SK-N-SH (cell line): Measurements from ENCODE around the gene IGSF9B. TPM values are rescaled to one million over a fixed set of nuclear protein-coding genes. Genes with fewer than 3 reads are reported as not detected.

Experiments used
- CTCF ChIA-PET: fragments of 300-600, 350-600 bp; formaldehyde crosslinking; extraction: SDS; loops from one replicate; lab custom pipeline; 2021; lab: Yijun Ruan, JAX
- POLR2A ChIA-PET: fragments of 350-600 bp; sonication (Branson Sonifier 250); formaldehyde crosslinking; extraction: SDS; loops from one replicate; lab custom pipeline; 2020; ENCODE audit warnings: antibody characterized with exemption, inconsistent platforms; lab: Yijun Ruan, JAX
- DNase-seq: peaks from one replicate; pipeline ENCODE4 v3.0.0; 2012
- H2AFZ ChIP-seq: fragments of 200-600 bp; sonication (generic); 2 replicates; pipeline ENCODE4 v1.8.1; 2016; ENCODE audit warnings: antibody characterized with exemption, mild to moderate bottlenecking, low read depth
- H3F3A ChIP-seq: fragments of 200-600 bp; sonication (generic); replicated peaks from 2 replicates; pipeline ENCODE3; 2016; ENCODE audit warnings: antibody characterized with exemption, mild to moderate bottlenecking; ENCODE audit not compliant: insufficient read depth
- H3K27ac ChIP-seq, 2 experiments: fragments of 200-500 bp in 1 of 2; fragments of 200-600 bp in 1 of 2; sonication (Bioruptor generic) in 1 of 2; sonication (generic), shearing (Covaris generic) in 1 of 2; 2 replicates each; pipeline versions ENCODE4 v1.5.1 to v1.6.1; 2014 to 2016; ENCODE audit warnings: low read depth in 2 of 2, inconsistent platforms in 1 of 2, low read length in 1 of 2, mild to moderate bottlenecking in 1 of 2, mixed read lengths in 1 of 2
- H3K27me3 ChIP-seq: fragments of 200-600 bp; sonication (generic), shearing (Covaris generic); 2 replicates; pipeline ENCODE4 v1.6.1; 2016; ENCODE audit warnings: mixed run types; ENCODE audit not compliant: insufficient read depth
- H3K36me3 ChIP-seq, 2 experiments: fragments of 200-500 bp in 1 of 2; fragments of 200-600 bp in 1 of 2; sonication (Bioruptor generic) in 1 of 2; sonication (generic) in 1 of 2; replicated peaks in 1 of 2; 2 replicates each; pipeline versions ENCODE3 to v1.5.1; 2014 to 2016; ENCODE audit warnings: low read length in 1 of 2, mild to moderate bottlenecking in 1 of 2; ENCODE audit not compliant: insufficient read depth in 2 of 2, control insufficient read depth in 1 of 2
- H3K4me1 ChIP-seq, 2 experiments: fragments of 200-500 bp in 1 of 2; fragments of 200-600 bp in 1 of 2; sonication (Bioruptor generic) in 1 of 2; sonication (generic), shearing (Covaris generic) in 1 of 2; 2 replicates each; pipeline versions ENCODE4 v1.5.1 to v1.6.1; 2014 to 2016; ENCODE audit warnings: low read depth in 1 of 2, low read length in 1 of 2, mixed run types in 1 of 2; ENCODE audit not compliant: insufficient read depth in 2 of 2, control insufficient read depth in 1 of 2
- H3K4me2 ChIP-seq: fragments of 200-600 bp; sonication (generic), shearing (Covaris generic); 2 replicates; pipeline ENCODE4 v1.6.1; 2017; ENCODE audit warnings: mixed run types
- H3K4me3 ChIP-seq, 2 experiments: fragments of 200-500 bp in 1 of 2; fragments of 200-600 bp in 1 of 2; sonication (Bioruptor generic) in 1 of 2; sonication (generic), shearing (Covaris generic) in 1 of 2; 2 replicates each; pipeline versions ENCODE4 v1.5.1 to v1.8.1; 2014 to 2016; ENCODE audit warnings: low read depth in 2 of 2, inconsistent platforms in 1 of 2, low read length in 1 of 2, mild to moderate bottlenecking in 1 of 2, mixed read lengths in 1 of 2, moderate library complexity in 1 of 2
- H3K79me2 ChIP-seq: fragments of 200-600 bp; sonication (generic); 2 replicates; pipeline ENCODE4 v1.8.1; 2017; ENCODE audit warnings: mild to moderate bottlenecking; ENCODE audit not compliant: insufficient read depth
- H3K9ac ChIP-seq: fragments of 200-600 bp; sonication (generic); 2 replicates; pipeline ENCODE4 v1.6.1; 2017; ENCODE audit warnings: mixed run types
- H3K9me2 ChIP-seq: fragments of 200-600 bp; sonication (generic); 2 replicates; pipeline ENCODE4 v1.6.1; 2017; ENCODE audit warnings: mixed run types
- H3K9me3 ChIP-seq: fragments of 200-600 bp; sonication (generic); 2 replicates; pipeline ENCODE4 v1.6.1; 2017; ENCODE audit warnings: mixed run types, mild to moderate bottlenecking, moderate library complexity
- H4K20me1 ChIP-seq: fragments of 200-600 bp; sonication (generic); 2 replicates; pipeline ENCODE4 v1.6.1; 2017; ENCODE audit warnings: mild to moderate bottlenecking, mixed run types; ENCODE audit not compliant: insufficient read depth
- CTCF ChIP-seq: fragments of 200-600 bp; sonication (generic); IDR thresholded peaks from 2 replicates; pipeline ENCODE4 v1.6.1; 2017; ENCODE audit warnings: antibody characterized with exemption, mild to moderate bottlenecking, moderate library complexity
- ELF1 ChIP-seq: IDR thresholded peaks from 2 replicates; pipeline ENCODE4 v1.4.0; 2012
- EZH2phosphoT487 ChIP-seq: fragments of 200-600 bp; sonication (generic); IDR thresholded peaks from 2 replicates; pipeline ENCODE4 v1.6.1; 2017; ENCODE audit warnings: low read depth, mixed run types, mild to moderate bottlenecking, antibody characterized with exemption, moderate library complexity, borderline replicate concordance
- JUND ChIP-seq: IDR thresholded peaks from 2 replicates; pipeline ENCODE4 v1.4.0; 2012
- MAX ChIP-seq: IDR thresholded peaks from 2 replicates; pipeline ENCODE4 v1.4.0; 2012; ENCODE audit warnings: low read depth
- MEF2A ChIP-seq: IDR thresholded peaks from 2 replicates; pipeline ENCODE4 v1.4.0; 2012; ENCODE audit warnings: low read depth, borderline replicate concordance
- MXI1 ChIP-seq: IDR thresholded peaks from 2 replicates; pipeline ENCODE4 v1.6.1; 2012; ENCODE audit warnings: mild to moderate bottlenecking, low read depth, low read length, improper control_type of control experiment
- PBX3 ChIP-seq: IDR thresholded peaks from 2 replicates; pipeline ENCODE4; 2012
- REST ChIP-seq: IDR thresholded peaks from 2 replicates; pipeline ENCODE4 v1.6.1; 2012; ENCODE audit warnings: mild to moderate bottlenecking, low read depth, low read length, moderate library complexity
- RFX5 ChIP-seq: IDR thresholded peaks from 2 replicates; pipeline ENCODE4 v1.6.1; 2012; ENCODE audit warnings: mild to moderate bottlenecking, improper control_type of control experiment, low read length
- SIN3A ChIP-seq: IDR thresholded peaks from 2 replicates; pipeline ENCODE4 v1.6.1; 2012; ENCODE audit warnings: low read depth, mild to moderate bottlenecking, low read length, moderate library complexity, borderline replicate concordance
- SMC3 ChIP-seq: IDR thresholded peaks from 2 replicates; pipeline ENCODE4 v1.6.1; 2012; ENCODE audit warnings: low read depth, low read length, improper control_type of control experiment
- TCF12 ChIP-seq: IDR thresholded peaks from 2 replicates; pipeline ENCODE4 v1.4.0; 2012
- TEAD4 ChIP-seq: IDR thresholded peaks from 2 replicates; pipeline ENCODE4 v1.4.0; 2012; ENCODE audit warnings: mild to moderate bottlenecking, borderline replicate concordance; ENCODE audit not compliant: insufficient read depth
- USF2 ChIP-seq: fragments of 150-350 bp; IDR thresholded peaks from 2 replicates; pipeline ENCODE4 v1.6.1; 2017; ENCODE audit warnings: antibody characterized with exemption, low read length, low read depth, borderline replicate concordance
- WGBS: methylation state at CpG from one replicate; pipeline ENCODE4 v1.1.6; 2017; ENCODE audit warnings: low lambda C conversion rate; 5-methylcytosine and 5-hydroxymethylcytosine counted together
- polyA plus RNA-seq, 3 experiments: library from polyadenylated mRNA; depleted of rRNA; stranded (reverse); fragments of >200 nt; gene quantifications; 2 replicates each; pipeline ENCODE4 v1.2.3, GENCODE V29; 2012

IGSF9B gene
- polyA plus RNA-seq, 1 of the 3 experiments (the other 2 are of a cell fraction): 0.41 TPM

GRCh38 chr11:133896028-133896427, 60.7 kb downstream of the IGSF9B start:
- no peaks in the 10 kb centered on the region for H3F3A ChIP-seq
- no peak overlapping the region for H3K4me2 ChIP-seq
- TF ChIP-seq TCF12: no peak
- TF ChIP-seq REST: no peak
- TF ChIP-seq TEAD4: no peak
- TF ChIP-seq SIN3A: no peak
- no peak for TF ChIP-seq SMC3
- TF ChIP-seq CTCF: no peak
- TF ChIP-seq MAX: no peak
- TF ChIP-seq ELF1: no peak
- TF ChIP-seq USF2: no peak
- TF ChIP-seq MXI1: no peak
- TF ChIP-seq RFX5: no peak
- H3K36me3 ChIP-seq: no peaks in the 10 kb centered on the region
- no peak overlapping the region for H3K4me3 ChIP-seq
- WGBS: 59% methylated on average over 7 of the region's 7 CpGs
- H3K9me2 ChIP-seq: no peaks in the 10 kb centered on the region
- DNase-seq: no peak
- H2AFZ ChIP-seq: no peak overlapping the region
- H3K27ac ChIP-seq: no peak overlapping the region
- ChIA-PET POLR2A (no interaction called here), CTCF (no interaction called here)
- no peaks in the 10 kb centered on the region for H3K27me3 ChIP-seq
- H3K9me3 ChIP-seq: no peaks in the 10 kb centered on the region
- no peak overlapping the region for H3K9ac ChIP-seq
- H3K4me1 ChIP-seq: no peaks in the 10 kb centered on the region
- no peaks in the 10 kb centered on the region for H3K79me2 ChIP-seq
- H4K20me1 ChIP-seq: no peaks in the 10 kb centered on the region

- H3K79me2 ChIP-seq: no peaks in the 10 kb centered on the region
- WGBS: 28% methylated on average over 8 of the region's 8 CpGs
- POLR2A ChIA-PET: no interaction called here
- H3K4me3 ChIP-seq: no peak overlapping the region
- H3K9ac ChIP-seq: no peak overlapping the region
- H3K9me3 ChIP-seq: no peaks in the 10 kb centered on the region
- no peak overlapping the region for H2AFZ ChIP-seq
- H3K4me1 ChIP-seq: no peaks in the 10 kb centered on the region
- H3F3A ChIP-seq: no peaks in the 10 kb centered on the region
- H3K36me3 ChIP-seq: no peaks in the 10 kb centered on the region
- H3K27me3 ChIP-seq: no peaks in the 10 kb centered on the region
- no peaks in the 10 kb centered on the region for H3K9me2 ChIP-seq
- H3K27ac ChIP-seq: no peak overlapping the region
- no peaks in the 10 kb centered on the region for H4K20me1 ChIP-seq
- peak; percentile 10 for DNase-seq
- no peak overlapping the region for H3K4me2 ChIP-seq
- CTCF ChIA-PET: no interaction called here
- no peak for TF ChIP-seq MEF2A
- TF ChIP-seq JUND: no peak
- TF ChIP-seq PBX3: no peak
- TF ChIP-seq REST: no peak
- no peak for TF ChIP-seq RFX5
- no peak for TF ChIP-seq EZH2phosphoT487
- no peak for TF ChIP-seq USF2
These were observed 61.2 kb downstream of the IGSF9B start for GRCh38 chr11:133895551-133895950.
